Limb (tissue), 2 donors: ENCODE data around the gene MYLK2.

ENCODE experiments used
- DNase-seq, 2 donors: peaks; one replicate each; pipeline ENCODE4 v3.0.0-alpha.2; 2016; ENCODE audit errors: extremely low spot score in 2 of 2

The MYLK2 gene

GRCh38 chr20:31835554-31835953 is 16.4 kb downstream of the MYLK2 start:
- no peak for DNase-seq

- DNase-seq: peak in 1 of 2 donors; percentile 64
Observed at GRCh38 chr20:31835977-31836852, 17.1 kb downstream of the MYLK2 start.

GRCh38 chr20:31836853-31837608 is 17.9 kb downstream of the MYLK2 start:
- no peak for DNase-seq

GRCh38 chr20:31837896-31838397 is 18.8 kb downstream of the MYLK2 start:
- DNase-seq: no peak

GRCh38 chr20:31838646-31839292 is 19.6 kb downstream of the MYLK2 start:
- DNase-seq: no peak

- no peak for DNase-seq
Observed at GRCh38 chr20:31839782-31840487, 20.8 kb downstream of the MYLK2 start.

- no peak for DNase-seq
Observed at GRCh38 chr20:31840906-31841816, 22.0 kb downstream of the MYLK2 start.

GRCh38 chr20:31841928-31842327 is 22.8 kb downstream of the MYLK2 start:
- DNase-seq: peak in 1 of 2 donors; percentile 54

- DNase-seq: peak in 1 of 2 donors; percentile 54
Observed at GRCh38 chr20:31842471-31843157, 23.5 kb downstream of the MYLK2 start.

GRCh38 chr20:31843288-31843687 is 24.1 kb downstream of the MYLK2 start:
- no peak for DNase-seq

- DNase-seq: no peak
Observed at GRCh38 chr20:31843881-31844280, 24.7 kb downstream of the MYLK2 start.

- DNase-seq: no peak
Observed at GRCh38 chr20:31844737-31845299, 25.7 kb downstream of the MYLK2 start.

- peak in 1 of 2 donors; percentile 66 for DNase-seq
Observed at GRCh38 chr20:31845300-31845863, 26.2 kb downstream of the MYLK2 start, which contains the start of gene FOXS1. Gene FOXS1 (minus strand): TSS chr20:31845604. CDS start chr20:31845542, 62 bp downstream.

GRCh38 chr20:31846793-31847138 is 27.6 kb downstream of the MYLK2 start:
- DNase-seq: no peak

- no peak for DNase-seq
Observed at GRCh38 chr20:31848088-31848999, 29.2 kb downstream of the MYLK2 start.

GRCh38 chr20:31849306-31849930 is 30.3 kb downstream of the MYLK2 start:
- DNase-seq: no peak

GRCh38 chr20:31851240-31851955 is 32.2 kb downstream of the MYLK2 start:
- no peak for DNase-seq
